Adrenal gland (tissue), 12 donors: ENCODE results near the gene FGF22. TPM values are rescaled to one million over a fixed set of nuclear protein-coding genes. Genes with fewer than 3 reads are reported as not detected.
A peak's percentile ranks its signal among the peaks of the same experiment; 100 is the strongest.

Experiments used
- DNase-seq, 7 donors: peaks; one replicate each; pipeline ENCODE4 v3.0.0-alpha.2; 2019 to 2020
- H3K27ac ChIP-seq, 5 donors: fragments of 200-600 bp; sonication (generic) in 4 of 5; 1 replicate in 3 of 5; 2 replicates in 2 of 5; pipeline versions ENCODE4 v1.5.1 to v1.8.0; 2016 to 2020; ENCODE audit warnings: mild to moderate bottlenecking in 1 of 5
- H3K27me3 ChIP-seq: fragments of 200-600 bp; 2 replicates; pipeline ENCODE4 v1.8.0; 2021
- H3K36me3 ChIP-seq, 2 donors: fragments of 200-600 bp; replicated peaks in 1 of 2; 1 replicate in 1 of 2; 2 replicates in 1 of 2; pipeline versions ENCODE4 v1.5.1 to v1.8.0; 2018 to 2022
- H3K4me1 ChIP-seq, 2 donors: fragments of 200-600 bp; replicated peaks in 1 of 2; 1 replicate in 1 of 2; 2 replicates in 1 of 2; pipeline versions ENCODE4 v1.5.1 to v1.8.0; 2018 to 2021
- H3K4me3 ChIP-seq, 4 donors: fragments of 200-600 bp; sonication (generic) in 3 of 4; one replicate each; pipeline ENCODE4 v1.5.1; 2016 to 2018
- H3K9me3 ChIP-seq, 3 donors: fragments of 200-600 bp; sonication (generic) in 1 of 3; replicated peaks in 1 of 3; 1 replicate in 2 of 3; 2 replicates in 1 of 3; pipeline versions ENCODE4 v1.5.1 to v1.8.0; 2016 to 2021
- POLR2A ChIP-seq, 2 donors: fragments of 450-650 bp; IDR thresholded peaks; one replicate each; pipeline ENCODE4 v1.6.1; 2017; ENCODE audit warnings: antibody characterized with exemption in 2 of 2, mild to moderate bottlenecking in 2 of 2, moderate library complexity in 1 of 2
- WGBS, 4 donors: extraction: QIAGEN DNeasy Blood & Tissue Kit in 2 of 4; methylation state at CpG; one replicate each; pipeline versions ENCODE4 v1.1.5 to v1.1.7; 2013 to 2017; 5-methylcytosine and 5-hydroxymethylcytosine counted together
- intact Hi-C, 2 donors: fragments of 100-400 bp; cut with DNase I; formaldehyde crosslinking; loops; one replicate each; pipeline versions ENCODE4 v1.14.1 to v1.15.0; 2022 to 2023
- polyA plus RNA-seq, 3 donors: library from polyadenylated mRNA; stranded (reverse); fragments of 200-250 nt in 2 of 3; fragments of 350-450 nt in 1 of 3; fragmentation: Illumina TruSeq in 1 of 3; extraction: RNeasy Lipid Tissue Mini Kit (QIAGEN cat#74804) in 1 of 3; gene quantifications; one replicate each; pipeline ENCODE4 v1.2.3, GENCODE V29; 2013 to 2014
- total RNA-seq, 9 donors: library from RNA; depleted of rRNA in 4 of 9; stranded (reverse); fragments of >200 nt in 4 of 9; fragments of 120-200 nt in 1 of 9; fragmentation: NEBNext Ultra II Directional in 1 of 9; extraction: Animal tissue kit (Norgen Biotek cat#: 25700) in 1 of 9; gene quantifications; one replicate each; pipeline versions ENCODE4 v1.1.0 to v1.2.4, GENCODE V29; 2013 to 2023
- TF ChIP-seq, protein P1 (sequence below), 6 experiments: fragments of 450-650 bp in 4 of 6; fragments of 200-600 bp in 2 of 6; sonication (generic) in 1 of 6; IDR thresholded peaks; 1 replicate in 5 of 6; 2 replicates in 1 of 6; pipeline versions ENCODE4 v1.5.1 to v1.8.0; 2016 to 2021; ENCODE audit warnings: antibody characterized with exemption in 6 of 6, mild to moderate bottlenecking in 2 of 6, moderate library complexity in 1 of 6
- donor health status: healthy with polysubstance abuse.
- donor health status: Bipolar disorder and iron deficiency.
- donor health status: DM: yes; HTN: yes; CAD: no.
- donor health status: DM: no; HTN: no; CAD: no.
- donor health status: DM: no; HTN: no; CAD: no.
- donor health status: DM: yes; HTN: yes; CAD: no.

FGF22 gene
- total and polyA plus RNA-seq, 12 donors = 0.14 to 1.2 (median 0.31) TPM; not detected in 6

DNA sequence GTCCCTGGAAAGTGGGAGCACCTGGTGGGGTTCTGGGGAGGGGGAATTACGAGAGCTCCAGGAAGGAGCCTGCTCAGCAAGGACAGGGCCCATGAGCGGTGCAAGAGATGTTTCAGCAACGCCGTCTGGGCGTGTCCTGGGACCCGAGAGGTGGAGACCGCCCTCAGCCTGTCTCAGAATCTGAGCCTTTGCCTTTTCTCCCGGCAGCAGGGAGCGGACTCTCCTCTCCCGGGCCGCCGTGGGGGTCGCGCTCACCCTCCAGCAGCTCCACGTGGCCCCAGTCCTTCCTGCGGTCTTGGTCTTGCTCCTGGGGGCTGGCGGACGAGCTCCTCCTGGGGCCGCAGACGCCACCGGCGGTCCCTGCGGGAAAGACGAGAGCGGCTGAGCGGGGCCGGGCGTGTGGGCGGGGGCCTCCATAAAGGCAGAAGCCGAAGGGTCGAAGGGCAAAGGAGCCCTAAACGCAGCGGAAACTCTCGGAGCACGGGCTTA is 7.1 kb upstream of the FGF22 start:
- peak in 1 of 2 donors; percentile 68 for TF ChIP-seq POLR2A (IDR thresholded peaks at IDR 0.05)
- TF ChIP-seq, protein P1, sequence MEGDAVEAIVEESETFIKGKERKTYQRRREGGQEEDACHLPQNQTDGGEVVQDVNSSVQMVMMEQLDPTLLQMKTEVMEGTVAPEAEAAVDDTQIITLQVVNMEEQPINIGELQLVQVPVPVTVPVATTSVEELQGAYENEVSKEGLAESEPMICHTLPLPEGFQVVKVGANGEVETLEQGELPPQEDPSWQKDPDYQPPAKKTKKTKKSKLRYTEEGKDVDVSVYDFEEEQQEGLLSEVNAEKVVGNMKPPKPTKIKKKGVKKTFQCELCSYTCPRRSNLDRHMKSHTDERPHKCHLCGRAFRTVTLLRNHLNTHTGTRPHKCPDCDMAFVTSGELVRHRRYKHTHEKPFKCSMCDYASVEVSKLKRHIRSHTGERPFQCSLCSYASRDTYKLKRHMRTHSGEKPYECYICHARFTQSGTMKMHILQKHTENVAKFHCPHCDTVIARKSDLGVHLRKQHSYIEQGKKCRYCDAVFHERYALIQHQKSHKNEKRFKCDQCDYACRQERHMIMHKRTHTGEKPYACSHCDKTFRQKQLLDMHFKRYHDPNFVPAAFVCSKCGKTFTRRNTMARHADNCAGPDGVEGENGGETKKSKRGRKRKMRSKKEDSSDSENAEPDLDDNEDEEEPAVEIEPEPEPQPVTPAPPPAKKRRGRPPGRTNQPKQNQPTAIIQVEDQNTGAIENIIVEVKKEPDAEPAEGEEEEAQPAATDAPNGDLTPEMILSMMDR (IDR thresholded peaks at IDR 0.05) = no peak
- Histone ChIP-seq H3K27ac (peak overlapping the region; percentile 55 to 87 (median 79)), H3K36me3 (peaks cover 0 to 18% of the 10 kb centered on the region in 2 donors), H3K4me3 (peak overlapping the region; percentile 54 to 90 (median 62)), H3K4me1 (peaks cover 9 to 22% of the 10 kb centered on the region in 2 donors), H3K27me3 (no peaks in the 10 kb centered on the region), H3K9me3 (no peaks in the 10 kb centered on the region)
- 0 to 4% (median 2%) methylated on average over 16 to 35 of the region's 35 CpGs for WGBS, 4 donors
- intact Hi-C loops = no loop called here
- peak in 6 of 7 donors; percentile 61 to 80 (median 75) for DNase-seq

DNA sequence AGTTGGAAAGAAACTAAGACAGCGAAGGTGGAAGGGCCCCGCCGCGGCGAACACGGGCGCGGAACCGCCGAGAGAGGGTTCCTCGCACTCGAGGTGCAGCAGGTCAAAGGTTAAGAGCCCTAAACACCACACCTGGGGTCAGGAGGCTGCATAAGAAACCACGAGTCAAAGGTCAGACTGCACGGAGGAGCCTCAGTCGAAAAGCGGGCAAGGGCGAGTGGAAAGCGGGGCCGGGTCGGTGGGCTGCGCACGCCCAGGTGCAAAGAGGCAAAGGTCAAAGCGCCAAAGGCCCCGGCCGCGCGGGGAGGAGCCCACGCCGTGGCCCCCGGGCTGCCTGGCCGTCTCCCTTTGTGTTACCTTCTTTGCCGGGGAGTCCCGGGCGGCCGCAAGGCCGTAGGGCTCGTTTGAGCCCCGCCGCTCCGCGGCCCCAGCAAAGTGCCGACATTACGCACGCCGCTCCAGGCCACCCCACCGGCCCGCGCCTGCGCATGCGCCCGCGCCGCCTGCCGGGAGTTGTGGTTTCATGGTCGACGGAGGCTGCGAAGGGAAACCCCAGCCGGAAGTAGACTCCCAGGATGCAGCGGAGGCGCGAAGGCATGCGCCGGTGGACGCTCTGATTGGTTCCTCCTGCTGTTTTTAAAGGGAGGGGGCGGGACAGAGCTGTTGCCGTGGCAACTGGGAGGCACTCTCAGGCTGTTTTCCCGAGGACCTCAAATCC is 6.5 kb upstream of the FGF22 start, which contains the start of gene POLRMT:
TSS of gene POLRMT (minus strand) at position 470 of the 718 bp plus-strand sequence. CDS start at position 445, 25 bp downstream.
- Histone ChIP-seq H3K4me3 (peak within 1 kb of the TSS; percentile 54 to 90 (median 62)), H3K27ac (peak within 1 kb of the TSS; percentile 55 to 87 (median 79)), H3K4me1 (peaks cover 9 to 22% of the 10 kb centered on the region in 2 donors), H3K36me3 (peaks cover 0 to 12% of the 10 kb centered on the region in 2 donors), H3K9me3 (no peaks in the 10 kb centered on the region), H3K27me3 (no peaks in the 10 kb centered on the region)
- TF ChIP-seq POLR2A (IDR thresholded peaks at IDR 0.05) = peak; percentile 17 to 31
- TF ChIP-seq, protein P1 (IDR thresholded peaks at IDR 0.05) = peak in 3 of 6 experiments; percentile 10 to 27 (median 19)
- 0 to 1% (median 0%) methylated on average over 15 to 67 of the region's 67 CpGs for WGBS, 4 donors
- peak; percentile 98 to 100 (median 99) for DNase-seq
- intact Hi-C loops = no loop called here

DNA sequence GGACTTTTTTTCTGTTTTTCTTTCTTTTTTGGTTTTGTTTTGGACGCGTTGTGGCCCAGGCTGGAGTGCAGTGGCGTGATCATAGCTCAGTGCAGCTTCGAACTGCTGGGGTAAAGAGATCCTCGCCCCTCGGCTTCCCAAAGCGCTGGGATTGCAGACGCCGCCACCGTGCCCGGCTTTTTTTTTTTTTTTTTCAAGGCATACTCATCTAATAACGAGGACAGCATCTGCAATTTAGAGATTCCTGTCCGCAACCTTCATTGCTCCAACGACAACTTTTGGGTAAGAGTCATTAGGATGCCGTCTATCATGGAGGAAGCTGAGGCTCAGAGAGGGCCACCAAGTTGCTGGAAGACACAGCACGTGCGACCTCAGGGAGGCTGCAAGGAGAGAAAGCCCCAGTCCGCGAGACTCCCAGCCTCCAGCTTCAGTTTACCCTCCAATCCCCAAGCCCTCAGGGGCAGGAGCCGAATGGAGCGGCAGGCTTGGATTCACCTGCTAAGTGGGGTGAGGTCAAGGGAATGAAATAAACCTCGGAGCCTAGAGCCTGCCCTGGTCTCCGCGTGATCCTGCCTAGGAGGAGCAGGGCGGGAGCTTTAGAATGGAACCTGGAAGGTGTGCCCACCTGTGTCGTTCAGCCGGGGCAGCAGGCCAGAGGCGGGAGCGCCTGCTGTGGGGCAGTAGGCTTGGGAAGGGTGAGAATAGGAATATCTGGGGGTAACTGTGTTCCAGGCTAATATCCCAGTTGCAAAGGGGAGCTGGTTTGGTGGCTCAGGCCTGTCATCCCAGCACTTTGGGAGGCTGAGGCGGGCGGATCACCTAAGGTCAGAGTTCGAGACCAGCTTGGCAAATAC is 5.7 kb upstream of the FGF22 start:
- Histone ChIP-seq H3K4me1 (peaks cover 11 to 25% of the 10 kb centered on the region in 2 donors), H3K4me3 (peak overlapping the region in 3 of 4 donors; percentile 22 to 90 (median 62)), H3K9me3 (no peaks in the 10 kb centered on the region), H3K36me3 (peaks cover 0 to 5% of the 10 kb centered on the region in 2 donors), H3K27me3 (no peaks in the 10 kb centered on the region), H3K27ac (peak overlapping the region in 4 of 5 donors; percentile 25 to 64 (median 51))
- intact Hi-C loops = no loop called here
- no peak for DNase-seq
- WGBS, 4 donors = 20 to 30% (median 24%) methylated on average over 28 to 32 of the region's 32 CpGs
- TF ChIP-seq, protein P1 (IDR thresholded peaks at IDR 0.05) = no peak
- no peak for TF ChIP-seq POLR2A (IDR thresholded peaks at IDR 0.05)
